ENCODE measurements around the gene OR4Q2.
"Not testable (repeated sequence)": the region's sequence is repeated elsewhere in the genome, so short reads cannot be mapped to it uniquely, and the experiment has no call there.

Gene OR4Q2

DNA sequence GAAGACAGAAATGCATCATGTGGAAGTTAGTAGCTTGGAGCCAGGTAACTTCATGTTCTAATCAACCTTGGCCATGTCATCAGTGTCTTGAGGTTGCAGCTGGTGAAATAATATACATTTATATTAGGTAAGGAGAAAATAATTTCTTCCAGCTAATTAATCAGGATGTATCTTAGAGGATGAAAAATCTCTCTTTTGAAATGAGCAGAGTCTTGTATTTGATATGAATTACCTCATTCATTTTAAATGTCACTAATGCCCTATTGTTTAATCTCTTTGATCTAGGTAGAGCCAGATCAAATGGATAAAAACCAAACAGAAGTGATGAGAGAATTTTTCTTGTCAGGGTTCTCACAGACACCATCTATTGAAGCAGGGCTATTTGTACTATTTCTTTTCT lies at the start of gene OR4Q2:
Gene OR4Q2, plus strand, starts transcription at position 301 of the 400 bp plus-strand sequence.
- no peak for DNase-seq (ENCODE audit: low read depth in 2 of 2, low spot score in 1 of 2)

DNA sequence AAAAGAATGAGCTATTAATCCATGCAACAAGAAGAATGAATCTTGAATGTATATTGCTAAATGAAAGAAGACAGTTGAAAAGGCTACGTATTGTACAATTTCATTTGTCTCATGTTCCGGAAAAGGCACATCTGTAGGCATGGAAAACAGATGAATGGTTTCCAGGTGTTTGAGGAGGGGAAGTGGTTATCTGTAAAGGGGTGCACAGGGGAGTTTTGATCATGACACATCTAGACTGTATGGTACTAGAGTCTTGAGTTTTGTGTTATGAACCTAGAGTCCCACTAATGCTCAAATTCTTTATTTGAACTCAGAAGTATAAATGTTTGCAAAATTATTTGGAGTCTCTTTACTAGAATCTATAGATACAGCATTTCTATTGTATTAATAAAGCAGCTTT lies 32.2 kb upstream of the OR4Q2 start:
- not testable (repeated sequence) for DNase-seq (ENCODE audit: low read depth in 2 of 2, low spot score in 1 of 2)

DNA sequence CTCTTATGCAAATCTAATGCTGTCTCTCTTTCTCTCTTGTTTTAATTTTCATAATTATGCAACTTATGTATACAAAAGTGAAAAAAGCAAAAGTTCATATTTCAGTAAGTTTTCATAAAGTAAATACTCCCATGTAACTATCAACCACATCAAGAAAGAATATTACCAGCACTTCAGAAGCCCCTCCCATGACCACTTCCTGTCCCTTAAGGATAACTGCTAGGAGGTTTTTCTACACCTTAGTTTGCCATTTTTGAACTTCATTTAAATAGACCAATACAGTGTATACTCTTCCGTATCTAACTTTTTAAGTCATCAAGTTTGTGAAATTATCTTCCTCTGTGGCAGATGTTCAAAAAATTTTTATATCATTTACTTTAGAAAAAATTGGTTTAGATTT lies 27.1 kb upstream of the OR4Q2 start:
- DNase-seq (ENCODE audit: low read depth in 2 of 2, low spot score in 1 of 2), result no peak

DNA sequence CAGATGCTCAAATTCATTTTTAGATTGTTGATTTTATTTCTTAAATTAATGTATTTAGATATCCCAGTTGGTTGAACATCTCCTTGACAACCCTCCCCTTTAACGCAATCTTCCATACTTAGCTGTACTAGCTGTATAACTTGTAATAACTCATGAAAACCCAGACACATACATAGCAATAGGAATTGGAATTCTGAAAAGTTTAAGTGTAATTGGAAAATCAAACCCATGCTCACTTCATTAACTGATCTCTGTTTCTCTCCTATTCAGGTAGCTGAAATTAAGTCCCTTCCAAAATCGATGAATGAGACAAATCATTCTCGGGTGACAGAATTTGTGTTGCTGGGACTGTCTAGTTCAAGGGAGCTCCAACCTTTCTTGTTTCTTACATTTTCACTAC lies 26.7 kb upstream of the OR4Q2 start, which contains the start of gene OR4K15:
Gene OR4K15, plus strand, starts transcription at position 301 of the 400 bp plus-strand sequence. Its CDS starts 0 bp downstream, at position 301.
- no peak for DNase-seq (ENCODE audit: low read depth in 2 of 2, low spot score in 1 of 2)

DNA sequence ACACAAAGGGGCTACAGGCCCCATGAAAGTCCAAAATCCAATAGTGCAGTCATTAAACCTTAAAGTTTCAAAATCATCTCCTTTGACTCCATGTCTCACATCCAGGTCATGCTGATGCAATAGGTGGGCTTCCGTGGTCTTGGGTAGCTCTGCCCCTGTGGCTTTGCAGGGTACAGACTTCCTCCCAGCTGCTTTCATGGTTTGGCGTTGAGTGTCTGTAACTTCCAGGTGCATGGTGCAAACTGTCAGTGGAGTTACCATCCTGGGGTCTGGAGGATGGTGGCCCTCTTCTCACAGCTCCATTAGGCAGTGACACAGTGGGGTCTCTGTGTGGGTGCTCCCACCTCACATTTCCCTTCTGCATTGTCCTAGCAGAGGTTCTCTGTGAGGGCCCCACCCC lies 8.5 kb upstream of the OR4Q2 start:
- no peak for DNase-seq (ENCODE audit: low read depth in 2 of 2, low spot score in 1 of 2)

DNA sequence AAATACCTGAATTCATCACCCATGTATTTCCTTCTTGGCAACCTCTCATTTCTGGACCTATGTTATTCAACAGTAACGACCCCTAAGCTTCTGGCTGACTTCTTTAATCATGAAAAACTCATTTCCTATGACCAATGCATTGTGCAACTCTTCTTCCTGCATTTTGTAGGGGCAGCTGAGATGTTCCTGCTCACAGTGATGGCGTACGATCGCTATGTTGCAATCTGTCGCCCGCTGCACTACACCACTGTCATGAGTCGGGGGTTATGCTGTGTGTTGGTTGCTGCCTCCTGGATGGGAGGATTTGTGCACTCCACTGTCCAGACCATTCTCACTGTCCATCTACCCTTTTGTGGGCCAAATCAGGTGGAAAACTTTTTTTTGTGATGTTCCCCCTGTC lies 356 bp downstream of the OR4Q2 start:
- DNase-seq (ENCODE audit: low read depth in 2 of 2, low spot score in 1 of 2), result no peak

DNA sequence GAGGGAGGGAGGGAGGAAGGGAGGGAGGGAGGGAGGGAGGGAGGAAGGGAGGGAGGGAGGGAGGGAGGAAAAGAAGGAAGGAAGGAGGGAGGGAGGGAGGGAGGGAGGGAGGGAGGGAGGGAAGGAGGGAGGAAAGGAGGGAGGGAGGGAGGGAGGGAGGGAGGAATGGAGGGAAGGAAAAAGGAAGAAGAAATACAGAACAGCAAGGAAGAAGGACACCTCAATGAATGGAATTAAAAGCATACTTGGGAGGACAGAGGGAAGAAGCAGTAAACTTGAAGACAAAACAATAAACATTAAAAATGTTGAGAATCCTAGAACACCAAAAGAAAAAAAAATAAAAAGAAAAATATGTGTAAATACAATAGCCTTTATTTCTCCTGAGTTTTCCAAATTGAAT lies 6.2 kb downstream of the OR4Q2 start:
- DNase-seq (ENCODE audit: low read depth in 2 of 2, low spot score in 1 of 2), result no peak

DNA sequence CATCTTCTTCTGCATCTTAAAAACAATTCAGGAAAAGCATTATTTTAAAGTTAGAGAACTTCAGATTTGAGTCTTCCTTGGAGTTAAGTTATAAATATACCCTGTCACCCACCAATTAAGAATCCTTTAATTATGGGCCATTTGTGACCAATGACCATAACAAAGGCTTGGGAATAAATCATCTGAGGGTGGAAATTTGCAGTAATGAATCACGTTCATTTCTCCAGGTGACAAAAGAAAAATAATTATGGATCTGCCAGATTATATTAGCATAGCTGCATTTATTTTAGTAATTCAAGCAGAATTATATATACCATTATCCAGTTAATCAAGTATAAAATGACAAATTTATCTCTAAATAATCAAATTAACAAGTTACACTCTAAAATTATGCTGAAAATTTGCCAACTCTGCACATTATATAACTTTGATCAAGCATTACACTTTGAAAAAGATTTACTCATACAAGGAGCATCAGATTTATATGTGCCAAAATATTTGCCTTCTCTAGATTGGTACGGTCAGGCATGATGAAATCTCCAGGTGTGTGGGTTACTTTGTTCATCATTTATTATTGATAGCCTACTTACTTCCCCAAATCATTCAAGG lies 17.4 kb downstream of the OR4Q2 start, which contains the start of gene OR4K14:
Gene OR4K14, minus strand, starts transcription at position 51 of the 609 bp plus-strand sequence. CDS start 4,114 bp downstream, outside the sequence.
- no peak for DNase-seq (ENCODE audit: low read depth in 2 of 2, low spot score in 1 of 2)

DNA sequence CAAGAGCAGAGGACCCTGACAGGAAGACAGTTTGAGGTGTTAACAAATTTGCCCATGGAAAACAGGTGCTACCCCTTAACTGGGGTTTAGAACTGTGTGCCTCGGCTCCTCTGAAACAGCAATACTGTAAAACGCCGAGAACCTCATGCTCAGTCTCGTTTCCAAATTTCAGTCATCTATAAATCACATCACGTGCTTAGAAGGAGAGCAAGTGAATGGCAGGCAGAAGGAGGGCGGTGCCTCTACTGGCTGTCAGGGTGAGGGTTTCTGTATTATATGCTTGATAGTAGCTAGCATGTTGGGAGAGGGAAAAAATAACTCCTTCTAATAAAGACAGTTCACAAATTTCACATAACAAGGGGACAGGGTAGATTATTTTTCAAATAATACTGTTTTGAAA lies 29.1 kb downstream of the OR4Q2 start:
- no peak for DNase-seq (ENCODE audit: low read depth in 2 of 2, low spot score in 1 of 2)

DNA sequence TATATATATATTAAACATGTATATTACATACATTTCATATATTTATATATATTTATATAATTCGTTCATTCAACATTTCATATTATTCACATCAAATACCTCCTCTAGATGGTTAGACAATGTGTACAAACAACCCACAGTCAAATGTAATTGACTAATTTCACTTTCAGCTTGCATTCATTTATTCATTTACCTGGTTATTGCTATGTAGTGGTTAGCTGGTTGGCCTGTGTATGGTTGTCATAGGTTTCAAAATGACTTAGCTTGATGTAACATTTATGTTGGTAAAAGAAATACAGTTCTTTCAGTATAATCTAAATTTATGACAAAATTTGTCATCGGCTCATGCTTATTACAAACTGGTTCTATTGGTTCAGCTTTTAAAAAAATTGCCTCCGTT lies 33.5 kb downstream of the OR4Q2 start:
- no peak for DNase-seq (ENCODE audit: low read depth in 2 of 2, low spot score in 1 of 2)

DNA sequence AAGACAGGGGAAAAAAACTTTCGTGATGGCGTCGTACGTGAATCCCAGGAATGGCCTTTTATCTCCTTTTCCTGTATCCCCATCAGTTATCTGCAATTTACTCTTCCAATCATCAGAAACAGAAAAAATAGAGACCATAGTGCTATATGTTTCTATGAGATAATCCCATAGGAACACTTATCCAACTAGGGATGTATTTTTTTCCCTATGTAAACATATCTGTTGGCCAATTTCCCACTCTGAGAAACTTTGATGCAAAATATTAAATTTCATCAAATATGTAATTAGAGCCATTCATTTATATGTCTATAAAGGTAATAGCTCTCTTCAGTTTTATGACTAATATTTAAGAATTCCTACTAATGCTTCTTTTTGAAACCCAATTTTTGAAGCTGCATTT lies 34.0 kb downstream of the OR4Q2 start, which contains the start of gene OR4K13:
Gene OR4K13, minus strand, starts transcription at position 101 of the 400 bp plus-strand sequence. CDS start 1,280 bp downstream, outside the sequence.
- DNase-seq (ENCODE audit: low read depth in 2 of 2, low spot score in 1 of 2), result no peak

DNA sequence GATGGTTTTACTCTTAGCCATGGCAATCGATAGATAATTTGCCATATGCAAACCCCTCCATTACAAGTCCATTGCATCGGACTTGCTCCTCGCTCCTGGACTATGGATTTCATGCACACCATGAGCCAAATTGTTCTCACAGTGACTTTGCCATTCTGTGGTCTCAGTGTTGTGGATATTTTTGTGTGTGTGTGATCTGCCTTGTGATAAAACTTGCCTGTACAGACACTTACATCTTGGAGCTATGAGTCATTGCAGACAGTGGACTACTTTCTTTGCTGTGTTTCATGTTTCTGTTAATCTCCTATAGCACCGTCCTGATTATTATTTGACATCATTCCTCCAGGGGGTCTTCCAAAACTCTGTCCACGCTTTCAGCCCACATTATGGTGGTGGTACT lies 42.3 kb downstream of the OR4Q2 start:
- no peak for DNase-seq (ENCODE audit: low read depth in 2 of 2, low spot score in 1 of 2)

DNA sequence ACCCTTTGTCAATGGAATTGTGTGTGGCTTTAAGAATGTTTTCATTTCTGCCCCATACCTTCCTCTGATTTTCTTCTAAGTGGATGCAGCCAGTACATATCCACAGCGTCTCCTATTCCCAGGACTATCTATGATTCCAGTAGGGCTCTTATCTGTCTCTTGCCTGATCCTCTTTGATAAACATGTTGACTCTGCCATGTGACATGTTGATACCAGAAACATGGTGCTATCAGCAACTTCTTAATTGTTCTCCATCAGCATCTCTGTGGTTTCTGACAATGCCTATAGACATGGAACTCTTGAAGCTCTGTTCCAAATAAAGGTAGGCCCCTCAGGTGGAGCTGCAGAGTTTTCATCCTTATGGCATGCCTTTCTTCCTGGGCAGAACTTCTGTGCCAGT lies 46.2 kb downstream of the OR4Q2 start:
- no peak for DNase-seq (ENCODE audit: low read depth in 2 of 2, low spot score in 1 of 2)

Measured in stimulated activated CD8-positive, alpha-beta memory T cell treated with anti-CD3 and anti-CD28 coated beads, Interleukin-4, amount 100 ng/mL, for 4 hours (primary cell).